NCI-H82 treated with DMSO at 0.1 percent for 48 hours (cell line): Measurements from ENCODE around the gene MYOZ3.

Experiments used
- DNase-seq: peaks from one replicate; lab custom pipeline; 2025; ENCODE audit not compliant: unreplicated experiment; lab: John Stamatoyannopoulos, UW

The MYOZ3 gene

GRCh38 chr5:150656191-150657132, 4.6 kb upstream of the MYOZ3 start:
- DNase-seq, result peak; percentile 35

GRCh38 chr5:150658121-150658520, 2.9 kb upstream of the MYOZ3 start:
- no peak for DNase-seq

GRCh38 chr5:150658699-150659265, 2.3 kb upstream of the MYOZ3 start:
- no peak for DNase-seq

GRCh38 chr5:150659360-150660107, 1.5 kb upstream of the MYOZ3 start:
- DNase-seq, result no peak

- peak; percentile 11 for DNase-seq
Measured at GRCh38 chr5:150660108-150660831, 781 bp upstream of the MYOZ3 start.

GRCh38 chr5:150661821-150662596, 958 bp downstream of the MYOZ3 start:
- no peak for DNase-seq

GRCh38 chr5:150662731-150663516, 1.9 kb downstream of the MYOZ3 start:
- DNase-seq, result no peak

- DNase-seq, result no peak
Measured at GRCh38 chr5:150663936-150664335, 2.9 kb downstream of the MYOZ3 start.

- DNase-seq, result no peak
Measured at GRCh38 chr5:150665044-150665443, 4.0 kb downstream of the MYOZ3 start.

- DNase-seq, result peak; percentile 8
Measured at GRCh38 chr5:150670275-150670947, 9.4 kb downstream of the MYOZ3 start.

- DNase-seq, result no peak
Measured at GRCh38 chr5:150670948-150671310, 9.9 kb downstream of the MYOZ3 start.

GRCh38 chr5:150671509-150672236, 10.6 kb downstream of the MYOZ3 start:
- no peak for DNase-seq

GRCh38 chr5:150672237-150672883, 11.3 kb downstream of the MYOZ3 start:
- DNase-seq, result no peak

GRCh38 chr5:150672884-150673275, 11.8 kb downstream of the MYOZ3 start:
- no peak for DNase-seq

- DNase-seq, result no peak
Measured at GRCh38 chr5:150674341-150674821, 13.3 kb downstream of the MYOZ3 start.

GRCh38 chr5:150675069-150675468, 14.0 kb downstream of the MYOZ3 start:
- no peak for DNase-seq

GRCh38 chr5:150676578-150676977, 15.5 kb downstream of the MYOZ3 start:
- no peak for DNase-seq

GRCh38 chr5:150689120-150689519, 28.1 kb downstream of the MYOZ3 start:
- DNase-seq, result no peak
